IMR-90 (cell line): ENCODE measurements around the gene SMCO4. TPM values are rescaled to one million over a fixed set of nuclear protein-coding genes. Genes with fewer than 3 reads are reported as not detected.

Experiments
- ATAC-seq: fragments of 200-7000 bp; cut with Tn5 transposase; 2 replicates; pipeline ENCODE4 v1.9.1; 2020; ENCODE audit warnings: low read depth, mild to moderate bottlenecking, moderate library complexity
- BruUV-seq: library from RNA; stranded (reverse); fragments of 400-500 nt; replicated peaks from 2 replicates; lab custom pipeline; 2021; lab: Mats Ljungman, UMichigan
- CTCF ChIA-PET: fragments of 300-600 bp; formaldehyde crosslinking; extraction: SDS; loops from one replicate; lab custom pipeline; 2021; ENCODE audit warnings: antibody characterized with exemption; lab: Yijun Ruan, JAX
- POLR2A ChIA-PET: fragments of 300-600 bp; sonication (Branson Sonifier 250); formaldehyde crosslinking; loops from one replicate; lab custom pipeline; 2022; ENCODE audit warnings: antibody characterized with exemption; ENCODE audit not compliant: unreplicated experiment; lab: Charles Lee
- DNase-seq: peaks from one replicate; pipeline ENCODE4 v3.0.0; 2013
- H2AFZ ChIP-seq: replicated peaks from 2 replicates; pipeline ENCODE3; 2013; ENCODE audit warnings: low read length, mild to moderate bottlenecking; ENCODE audit not compliant: poor library complexity
- H2AK5ac ChIP-seq: 2 replicates; pipeline ENCODE4 v1.6.1; 2013; ENCODE audit warnings: low read depth, low read length, inconsistent platforms
- H2AK9ac ChIP-seq: replicated peaks from 2 replicates; pipeline ENCODE3; 2013; ENCODE audit warnings: mild to moderate bottlenecking, low read depth, low read length, moderate library complexity; ENCODE audit not compliant: poor library complexity
- H2BK120ac ChIP-seq: 2 replicates; pipeline ENCODE4 v1.6.1; 2013; ENCODE audit warnings: low read depth, low read length, inconsistent platforms
- H2BK15ac ChIP-seq: 3 replicates; pipeline ENCODE4 v1.6.1; 2013; ENCODE audit warnings: low read depth, low read length, inconsistent platforms
- H2BK20ac ChIP-seq: 2 replicates; pipeline ENCODE4 v1.6.1; 2013; ENCODE audit warnings: low read depth, mild to moderate bottlenecking, inconsistent platforms, low read length, moderate library complexity
- H2BK5ac ChIP-seq: 2 replicates; pipeline ENCODE4 v1.6.1; 2013; ENCODE audit warnings: mild to moderate bottlenecking, low read depth, low read length, inconsistent platforms; ENCODE audit not compliant: poor library complexity, severe bottlenecking
- H3K14ac ChIP-seq: replicated peaks from 2 replicates; pipeline ENCODE4 v1.6.1; 2013; ENCODE audit warnings: low read depth, low read length, inconsistent platforms
- H3K18ac ChIP-seq: 2 replicates; pipeline ENCODE4 v1.6.1; 2013; ENCODE audit warnings: low read depth, low read length, control low read depth
- H3K23ac ChIP-seq: 2 replicates; pipeline ENCODE4 v1.6.1; 2013; ENCODE audit warnings: low read depth, low read length, inconsistent platforms
- H3K27ac ChIP-seq: 2 replicates; pipeline ENCODE4 v1.5.1; 2013; ENCODE audit warnings: mild to moderate bottlenecking, control low read depth, low read length; ENCODE audit not compliant: insufficient read depth
- H3K27me3 ChIP-seq: 2 replicates; pipeline ENCODE4 v1.6.1; 2013; ENCODE audit warnings: low read length; ENCODE audit not compliant: control insufficient read depth, insufficient read depth
- H3K36me3 ChIP-seq: 2 replicates; pipeline ENCODE4 v1.6.1; 2013; ENCODE audit warnings: low read length, mixed read lengths; ENCODE audit not compliant: control insufficient read depth, insufficient read depth
- H3K4ac ChIP-seq: 2 replicates; pipeline ENCODE4 v1.6.1; 2013; ENCODE audit warnings: low read depth, low read length, inconsistent platforms
- H3K4me1 ChIP-seq: 2 replicates; pipeline ENCODE4 v1.6.1; 2013; ENCODE audit warnings: low read length, mixed read lengths; ENCODE audit not compliant: control insufficient read depth, insufficient read depth
- H3K4me2 ChIP-seq: 2 replicates; pipeline ENCODE4 v1.6.1; 2013; ENCODE audit warnings: low read depth, mild to moderate bottlenecking, control low read depth, low read length, moderate library complexity
- H3K4me3 ChIP-seq: 2 replicates; pipeline ENCODE4 v1.5.1; 2013; ENCODE audit warnings: low read depth, mild to moderate bottlenecking, control low read depth, low read length, moderate library complexity; ENCODE audit not compliant: insufficient read depth
- H3K56ac ChIP-seq: 2 replicates; pipeline ENCODE4 v1.6.1; 2013; ENCODE audit warnings: low read length, inconsistent platforms; ENCODE audit not compliant: insufficient read depth; ENCODE audit errors: extremely low read depth
- H3K79me1 ChIP-seq, 2 experiments: 2 replicates each; pipeline ENCODE4 v1.6.1; 2013; ENCODE audit warnings: low read length in 2 of 2, inconsistent platforms in 1 of 2, low read depth in 1 of 2
- H3K9ac ChIP-seq: 2 replicates; pipeline ENCODE4 v1.6.1; 2013; ENCODE audit warnings: low read depth, low read length, control low read depth
- H3K9me1 ChIP-seq: 2 replicates; pipeline ENCODE4 v1.6.1; 2013; ENCODE audit warnings: low read length, inconsistent platforms; ENCODE audit not compliant: insufficient read depth
- H3K9me3 ChIP-seq: 2 replicates; pipeline ENCODE4 v1.6.1; 2013; ENCODE audit warnings: low read length; ENCODE audit not compliant: control insufficient read depth, insufficient read depth
- H4K20me1 ChIP-seq: 2 replicates; pipeline ENCODE4 v1.6.1; 2013; ENCODE audit warnings: low read length, inconsistent platforms; ENCODE audit not compliant: insufficient read depth
- H4K5ac ChIP-seq: 2 replicates; pipeline ENCODE4 v1.6.1; 2013; ENCODE audit warnings: mild to moderate bottlenecking, low read depth, low read length, control low read depth
- H4K8ac ChIP-seq, 2 experiments: 2 replicates each; pipeline ENCODE4 v1.6.1; 2013; ENCODE audit warnings: low read depth in 2 of 2, low read length in 2 of 2, control low read depth in 1 of 2, inconsistent platforms in 1 of 2
- H4K91ac ChIP-seq: 2 replicates; pipeline ENCODE4 v1.6.1; 2013; ENCODE audit warnings: low read depth, low read length, inconsistent platforms; ENCODE audit not compliant: insufficient read depth
- CTCF ChIP-seq: conservative IDR thresholded peaks from 2 replicates; pipeline ENCODE4 v1.5.1; 2012; ENCODE audit warnings: mild to moderate bottlenecking, low read depth, low read length, improper control_type of control experiment
- ELK1 ChIP-seq: fragments of 150-350 bp; IDR thresholded peaks from 2 replicates; pipeline ENCODE4 v1.6.1; 2016; ENCODE audit warnings: low read depth, mild to moderate bottlenecking, low read length, moderate library complexity, borderline replicate concordance
- FOS ChIP-seq: fragments of 150-350 bp; IDR thresholded peaks from 2 replicates; pipeline ENCODE4 v1.6.1; 2016; ENCODE audit warnings: low read depth, low read length
- MAZ ChIP-seq: IDR thresholded peaks from 2 replicates; pipeline ENCODE4 v1.6.1; 2012; ENCODE audit warnings: low read depth, mild to moderate bottlenecking, low read length, improper control_type of control experiment, moderate library complexity, borderline replicate concordance
- NFE2L2 ChIP-seq: fragments of 150-350 bp; IDR thresholded peaks from 2 replicates; pipeline ENCODE4 v1.6.1; 2016; ENCODE audit warnings: low read depth, mild to moderate bottlenecking, low read length
- RCOR1 ChIP-seq: IDR thresholded peaks from 2 replicates; pipeline ENCODE4 v1.6.1; 2012; ENCODE audit warnings: mild to moderate bottlenecking, low read length, improper control_type of control experiment; ENCODE audit not compliant: insufficient replicate concordance
- WGBS, 2 experiments: methylation state at CpG; one replicate each; pipeline versions ENCODE4 v1.1.5 to v1.1.7; 2013; ENCODE audit warnings: missing lambda C conversion rate in 2 of 2; ENCODE audit not compliant: insufficient read length in 1 of 2; ENCODE audit errors: extremely low coverage in 2 of 2; 5-methylcytosine and 5-hydroxymethylcytosine counted together
- dilution Hi-C: fragments of 300-500 bp; cut with HindIII; formaldehyde crosslinking; loops from one replicate; pipeline ENCODE4 v1.14.3; 2018; ENCODE audit warnings: low sequenced_read_pairs; ENCODE audit not compliant: unreplicated experiment
- in situ Hi-C: fragments of 300-500 bp; cut with MboI; formaldehyde crosslinking; loops from 3 replicates; pipeline ENCODE4 v1.14.3; 2019; ENCODE audit warnings: low sequenced_read_pairs, inconsistent platforms, mixed read lengths
- intact Hi-C: fragments of 100-400 bp; cut with micrococcal nuclease; formaldehyde crosslinking; loops from 2 replicates; pipeline ENCODE4 v1.10.0; 2022
- polyA plus RNA-seq, 3 experiments: library from polyadenylated mRNA; depleted of rRNA; stranded (reverse); fragments of >200 nt; gene quantifications; 2 replicates each; pipeline ENCODE4 v1.2.3, GENCODE V29; 2012; ENCODE audit warnings: low replicate concordance in 1 of 3
- total RNA-seq: library from RNA; depleted of rRNA; stranded (reverse); fragments of >200 nt; gene quantifications from 2 replicates; pipeline ENCODE4 v1.2.3, GENCODE V29; 2012

The SMCO4 gene
- total and polyA plus RNA-seq, 2 of the 4 experiments (the other 2 are of a cell fraction), result 2.2 to 17.7 TPM

- intact Hi-C loops (no loop called here), dilution Hi-C loops (no loop called here), in situ Hi-C loops (no loop called here)
- Histone ChIP-seq H3K27ac (no peak overlapping the region), H3K9me3 (no peaks in the 10 kb centered on the region), H3K4me1 (no peaks in the 10 kb centered on the region), H2AK9ac (no peak overlapping the region), H3K23ac (no peak overlapping the region), H3K27me3 (no peaks in the 10 kb centered on the region), H4K91ac (no peak overlapping the region), H2BK120ac (no peak overlapping the region), H3K4ac (no peak overlapping the region), H2AK5ac (no peak overlapping the region), H4K8ac (no peak overlapping the region), H2BK20ac (no peak overlapping the region), H3K36me3 (no peaks in the 10 kb centered on the region), H2AFZ (no peak overlapping the region), H3K56ac (no peak overlapping the region), H3K18ac (no peak overlapping the region), H3K79me1 (peaks cover 0 to 3% of the 10 kb centered on the region in 2 experiments; a peak in 2 of 4 replicates), H3K9me1 (no peaks in the 10 kb centered on the region), H4K5ac (no peak overlapping the region), H2BK5ac (no peak overlapping the region), H3K4me3 (no peak overlapping the region), H4K20me1 (no peaks in the 10 kb centered on the region), H3K9ac (no peak overlapping the region), H3K14ac (no peak overlapping the region), H2BK15ac (no peak overlapping the region), H3K4me2 (no peak overlapping the region)
- DNase-seq (no peak), ATAC-seq (no peak)
- no TSS peak for BruUV-seq
- WGBS, 2 experiments, result no CpG with 5 or more reads among the region's 4 CpGs
- TF ChIP-seq CTCF (no peak), MAZ (no peak), RCOR1 (no peak), NFE2L2 (no peak), FOS (no peak), ELK1 (no peak)
- CTCF ChIA-PET, result no interaction called here
- POLR2A ChIA-PET, result interaction anchor here (0.6 kb wide), 1 partner anchor 8 kb away, joined by 4 read pairs; no protein-coding TSS in a partner anchor
Observed at GRCh38 chr11:93517611-93518010, 25.6 kb downstream of the SMCO4 start.
